ENCODE results near the gene ZBTB14.

The ZBTB14 gene

GRCh38 chr18:5239447-5239846, 56.1 kb downstream of the ZBTB14 start:
- DNase-seq (ENCODE audit: insufficient read length, low spot score) = no peak
- peak; percentile 64 for FAIRE-seq
- TF ChIP-seq CTCF (IDR thresholded peaks at IDR 0.05; ENCODE audit: insufficient read depth, missing control alignments) = no peak
